Caco-2 (cell line): ENCODE data around the gene SV2C. TPM values are rescaled to one million over a fixed set of nuclear protein-coding genes. Genes with fewer than 3 reads are reported as not detected.

Experiments
- BruUV-seq: library from RNA; stranded (reverse); fragments of 400-500 nt; replicated peaks from 2 replicates; lab custom pipeline; 2021; lab: Mats Ljungman, UMichigan
- CTCF ChIA-PET: fragments of 300-600 bp; sonication (Branson Sonifier 250); formaldehyde crosslinking; loops from one replicate; lab custom pipeline; 2022; ENCODE audit warnings: antibody characterized with exemption; lab: Charles Lee
- POLR2A ChIA-PET: fragments of 300-600 bp; sonication (Branson Sonifier 250); formaldehyde crosslinking; loops from one replicate; lab custom pipeline; 2022; ENCODE audit warnings: antibody characterized with exemption; lab: Charles Lee
- DNase-seq, 2 experiments: peaks; one replicate each; pipeline versions ENCODE4 v3.0.0 to v3.0.0-alpha.2; 2020 to 2022
- H3K27me3 ChIP-seq: replicated peaks from 2 replicates; pipeline ENCODE4 v1.6.0; 2011; ENCODE audit warnings: low read length; ENCODE audit not compliant: control insufficient read depth, insufficient read depth
- H3K36me3 ChIP-seq: 2 replicates; pipeline ENCODE4 v1.5.1; 2011; ENCODE audit warnings: low read length; ENCODE audit not compliant: control insufficient read depth, insufficient read depth
- H3K4me1 ChIP-seq: fragments of 250-450 bp; sonication (Bioruptor Pico); 2 replicates; pipeline ENCODE4 v1.5.1; 2020; ENCODE audit warnings: mild to moderate bottlenecking
- H3K4me3 ChIP-seq: 2 replicates; pipeline ENCODE4 v1.5.1; 2011; ENCODE audit warnings: low read depth, mild to moderate bottlenecking, control low read depth, low read length
- H3K9me3 ChIP-seq: fragments of 250-450 bp; sonication (Bioruptor Pico); 2 replicates; pipeline ENCODE4 v1.5.1; 2020; ENCODE audit warnings: mild to moderate bottlenecking, moderate library complexity
- H3K27ac Mint-ChIP-seq: one replicate; pipeline ENCODE4 v1.8.0; 2022; ENCODE audit warnings: mixed read lengths; ENCODE audit not compliant: unreplicated experiment
- H3K27me3 Mint-ChIP-seq: one replicate; pipeline ENCODE4 v1.8.0; 2022; ENCODE audit warnings: mixed read lengths; ENCODE audit not compliant: insufficient read depth, unreplicated experiment
- H3K36me3 Mint-ChIP-seq: one replicate; pipeline ENCODE4 v1.8.0; 2022; ENCODE audit warnings: mild to moderate bottlenecking, mixed read lengths; ENCODE audit not compliant: insufficient read depth, unreplicated experiment
- H3K4me1 Mint-ChIP-seq: one replicate; pipeline ENCODE4 v1.8.0; 2022; ENCODE audit warnings: low read depth, mixed read lengths; ENCODE audit not compliant: unreplicated experiment
- H3K4me3 Mint-ChIP-seq: one replicate; pipeline ENCODE4 v1.8.0; 2022; ENCODE audit warnings: mild to moderate bottlenecking, moderate library complexity, mixed read lengths; ENCODE audit not compliant: unreplicated experiment
- H3K9me3 Mint-ChIP-seq: one replicate; pipeline ENCODE4 v1.8.0; 2022; ENCODE audit warnings: mixed read lengths; ENCODE audit not compliant: unreplicated experiment
- intact Hi-C: fragments of 100-400 bp; cut with micrococcal nuclease; formaldehyde crosslinking; loops from one replicate; pipeline ENCODE4 v1.10.0; 2022; ENCODE audit not compliant: unreplicated experiment
- total RNA-seq: library from RNA; stranded (reverse); gene quantifications from 2 replicates; pipeline ENCODE4 v1.2.3, GENCODE V29; 2022
- TF ChIP-seq, protein P1 (sequence below), 2 experiments: fragments of 200-600 bp in 1 of 2; IDR thresholded peaks; 1 replicate in 1 of 2; 2 replicates in 1 of 2; pipeline versions ENCODE4 v1.5.1 to v1.8.0; 2011 to 2022; ENCODE audit warnings: antibody characterized with exemption in 1 of 2, control low read depth in 1 of 2, inconsistent platforms in 1 of 2, low read depth in 1 of 2, low read length in 1 of 2, mild to moderate bottlenecking in 1 of 2, moderate library complexity in 1 of 2; ENCODE audit not compliant: insufficient read depth in 1 of 2, severe bottlenecking in 1 of 2, unreplicated experiment in 1 of 2

Gene SV2C
- total RNA-seq, 1 experiment from 2014 or later = not detected

- POLR2A ChIA-PET = no interaction called here
- Mint-ChIP-seq H3K27me3 (no peaks in the 10 kb centered on the region), H3K27ac (no peak overlapping the region), H3K4me1 (no peaks in the 10 kb centered on the region), H3K4me3 (no peak overlapping the region), H3K9me3 (no peaks in the 10 kb centered on the region), H3K36me3 (no peaks in the 10 kb centered on the region)
- BruUV-seq = no TSS peak
- Histone ChIP-seq H3K9me3 (no peaks in the 10 kb centered on the region), H3K4me3 (no peak overlapping the region), H3K27me3 (no peaks in the 10 kb centered on the region), H3K36me3 (no peaks in the 10 kb centered on the region), H3K4me1 (no peaks in the 10 kb centered on the region)
- CTCF ChIA-PET = no interaction called here
- TF ChIP-seq, protein P1, sequence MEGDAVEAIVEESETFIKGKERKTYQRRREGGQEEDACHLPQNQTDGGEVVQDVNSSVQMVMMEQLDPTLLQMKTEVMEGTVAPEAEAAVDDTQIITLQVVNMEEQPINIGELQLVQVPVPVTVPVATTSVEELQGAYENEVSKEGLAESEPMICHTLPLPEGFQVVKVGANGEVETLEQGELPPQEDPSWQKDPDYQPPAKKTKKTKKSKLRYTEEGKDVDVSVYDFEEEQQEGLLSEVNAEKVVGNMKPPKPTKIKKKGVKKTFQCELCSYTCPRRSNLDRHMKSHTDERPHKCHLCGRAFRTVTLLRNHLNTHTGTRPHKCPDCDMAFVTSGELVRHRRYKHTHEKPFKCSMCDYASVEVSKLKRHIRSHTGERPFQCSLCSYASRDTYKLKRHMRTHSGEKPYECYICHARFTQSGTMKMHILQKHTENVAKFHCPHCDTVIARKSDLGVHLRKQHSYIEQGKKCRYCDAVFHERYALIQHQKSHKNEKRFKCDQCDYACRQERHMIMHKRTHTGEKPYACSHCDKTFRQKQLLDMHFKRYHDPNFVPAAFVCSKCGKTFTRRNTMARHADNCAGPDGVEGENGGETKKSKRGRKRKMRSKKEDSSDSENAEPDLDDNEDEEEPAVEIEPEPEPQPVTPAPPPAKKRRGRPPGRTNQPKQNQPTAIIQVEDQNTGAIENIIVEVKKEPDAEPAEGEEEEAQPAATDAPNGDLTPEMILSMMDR (IDR thresholded peaks at IDR 0.05; ENCODE audit: insufficient read depth in 1 of 2, low read depth in 1 of 2, low read length in 1 of 2, severe bottlenecking in 1 of 2, unreplicated experiment in 1 of 2) = no peak
- intact Hi-C loops = no loop called here
- DNase-seq = no peak
These were observed 195.1 kb downstream of the SV2C start for GRCh38 chr5:76278261-76278789.

DNA sequence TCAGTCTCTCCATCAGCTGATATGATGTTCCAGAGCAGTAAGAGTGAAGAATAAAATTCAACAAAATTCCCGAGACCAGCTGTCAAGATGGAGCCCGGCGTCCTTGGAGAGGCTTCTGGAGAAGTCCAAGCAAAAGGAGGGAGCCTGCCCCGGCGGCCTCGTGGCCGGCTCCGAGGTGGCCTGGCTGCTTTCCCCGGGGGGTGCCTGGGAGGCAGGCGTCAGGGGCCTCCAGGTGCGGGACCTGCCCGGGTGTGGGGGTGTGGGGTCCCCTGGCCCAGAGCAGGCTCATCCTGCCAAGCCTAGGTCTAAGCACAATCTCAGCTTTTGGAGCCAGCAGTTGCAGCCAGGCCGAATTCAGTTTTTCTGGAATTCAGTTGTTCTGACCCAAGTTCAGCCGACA lies 197.3 kb downstream of the SV2C start:
- no peak overlapping the region for H3K4me3 ChIP-seq
- H3K9me3 Mint-ChIP-seq = no peaks in the 10 kb centered on the region
- POLR2A ChIA-PET = interaction anchor here (0.6 kb wide), 1 partner anchor 543 kb away, joined by 3 read pairs; no protein-coding TSS in a partner anchor

DNA sequence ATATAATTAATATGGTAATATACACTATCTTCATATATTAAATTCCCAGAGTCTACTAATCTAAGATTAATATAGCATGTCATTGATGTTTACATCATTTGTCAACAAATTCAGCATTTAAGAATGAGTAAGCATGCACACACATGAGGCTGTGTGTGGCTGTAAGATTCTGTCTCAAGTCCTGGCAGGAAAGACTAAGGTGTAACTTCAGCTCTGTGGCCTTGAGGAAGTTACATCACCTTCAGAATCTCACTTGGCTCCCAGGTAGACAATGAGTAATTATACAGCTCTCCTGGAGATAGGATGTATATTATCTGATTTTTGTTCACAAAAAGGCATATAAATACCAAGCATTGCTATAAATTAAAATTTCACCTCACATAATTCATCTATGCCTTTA lies 200.5 kb downstream of the SV2C start:
- H3K9me3 Mint-ChIP-seq = no peaks in the 10 kb centered on the region
- H3K36me3 Mint-ChIP-seq = no peaks in the 10 kb centered on the region
- ChIA-PET CTCF (no interaction called here), POLR2A (no interaction called here)
- no peaks in the 10 kb centered on the region for H3K27me3 Mint-ChIP-seq
- BruUV-seq = no TSS peak
- no peaks in the 10 kb centered on the region for H3K27me3 ChIP-seq
- DNase-seq = no peak
- no peaks in the 10 kb centered on the region for H3K4me1 ChIP-seq
- no peak overlapping the region for H3K27ac Mint-ChIP-seq
- H3K4me1 Mint-ChIP-seq = no peaks in the 10 kb centered on the region
- TF ChIP-seq, protein P1 (IDR thresholded peaks at IDR 0.05; ENCODE audit: insufficient read depth in 1 of 2, low read depth in 1 of 2, low read length in 1 of 2, severe bottlenecking in 1 of 2, unreplicated experiment in 1 of 2) = no peak
- no peaks in the 10 kb centered on the region for H3K36me3 ChIP-seq
- no peak overlapping the region for H3K4me3 Mint-ChIP-seq
- intact Hi-C loops = no loop called here
- H3K9me3 ChIP-seq = no peaks in the 10 kb centered on the region
- H3K4me3 ChIP-seq = no peak overlapping the region

More for the DNA sequence above, 197.3 kb downstream of the SV2C start:
- Mint-ChIP-seq H3K27me3 (no peaks in the 10 kb centered on the region), H3K4me1 (no peaks in the 10 kb centered on the region), H3K27ac (no peak overlapping the region), H3K36me3 (no peaks in the 10 kb centered on the region), H3K4me3 (no peak overlapping the region)
- intact Hi-C loops = no loop called here
- Histone ChIP-seq H3K36me3 (no peaks in the 10 kb centered on the region), H3K27me3 (no peaks in the 10 kb centered on the region), H3K9me3 (no peaks in the 10 kb centered on the region), H3K4me1 (no peaks in the 10 kb centered on the region)
- CTCF ChIA-PET = no interaction called here
- no peak for DNase-seq
- BruUV-seq = no TSS peak
- TF ChIP-seq, protein P1 (IDR thresholded peaks at IDR 0.05; ENCODE audit: insufficient read depth in 1 of 2, low read depth in 1 of 2, low read length in 1 of 2, severe bottlenecking in 1 of 2, unreplicated experiment in 1 of 2) = no peak
